GM19025 (cell line): ENCODE data around the gene VBP1.
A peak's percentile ranks its signal among the peaks of the same experiment; 100 is the strongest.
"Not testable (repeated sequence)": the region's sequence is repeated elsewhere in the genome, so short reads cannot be mapped to it uniquely, and the experiment has no call there.

Experiments used
- ATAC-seq: cut with Tn5 transposase; IDR thresholded peaks from one replicate; pipeline ENCODE4 v1.9.1; 2021; ENCODE audit warnings: mild to moderate bottlenecking, low read depth, moderate library complexity; ENCODE audit not compliant: unreplicated experiment

The VBP1 gene

GRCh38 chrX:155216179-155216939, at the start of gene VBP1:
Gene VBP1, plus strand, starts transcription at chrX:155216460. Its CDS starts 23 bp downstream, at chrX:155216483.
- ATAC-seq: peak; percentile 98

- ATAC-seq: no peak
These were observed 46.4 kb upstream of the VBP1 start for GRCh38 chrX:155169881-155170280.

- ATAC-seq: no peak
These were observed 36.8 kb upstream of the VBP1 start for GRCh38 chrX:155179346-155179997.

GRCh38 chrX:155188786-155189185, 27.5 kb upstream of the VBP1 start:
- ATAC-seq: no peak

GRCh38 chrX:155211208-155211607, 5.1 kb upstream of the VBP1 start:
- no peak for ATAC-seq

GRCh38 chrX:155213731-155214130, 2.5 kb upstream of the VBP1 start:
- no peak for ATAC-seq

GRCh38 chrX:155215443-155216178, 649 bp upstream of the VBP1 start:
- peak; percentile 27 for ATAC-seq

GRCh38 chrX:155216940-155217440, 730 bp downstream of the VBP1 start:
- ATAC-seq: no peak

GRCh38 chrX:155218777-155219176, 2.5 kb downstream of the VBP1 start:
- ATAC-seq: no peak

GRCh38 chrX:155221351-155221750, 5.1 kb downstream of the VBP1 start:
- no peak for ATAC-seq

GRCh38 chrX:155223746-155224145, 7.5 kb downstream of the VBP1 start:
- ATAC-seq: not testable (repeated sequence)

- ATAC-seq: no peak
These were observed 9.5 kb downstream of the VBP1 start for GRCh38 chrX:155225774-155226173.

GRCh38 chrX:155231163-155231562, 14.9 kb downstream of the VBP1 start:
- peak; percentile 80 for ATAC-seq

GRCh38 chrX:155235891-155236290, 19.6 kb downstream of the VBP1 start:
- no peak for ATAC-seq

GRCh38 chrX:155237719-155238118, 21.5 kb downstream of the VBP1 start:
- no peak for ATAC-seq

- ATAC-seq: no peak
These were observed 26.0 kb downstream of the VBP1 start for GRCh38 chrX:155242300-155242699.

- no peak for ATAC-seq
These were observed 30.5 kb downstream of the VBP1 start for GRCh38 chrX:155246748-155247147.

- ATAC-seq: no peak
These were observed 31.2 kb downstream of the VBP1 start for GRCh38 chrX:155247497-155247896.

GRCh38 chrX:155251391-155251790, 35.1 kb downstream of the VBP1 start:
- no peak for ATAC-seq

GRCh38 chrX:155259752-155260151, 43.5 kb downstream of the VBP1 start:
- ATAC-seq: no peak
